ENCODE measurements around the gene OPCML. TPM values are rescaled to one million over a fixed set of nuclear protein-coding genes. Genes with fewer than 3 reads are reported as not detected.

The OPCML gene
- total and polyA plus RNA-seq, 7 donors: 0.01 to 0.80 (median 0.07) TPM; not detected in 4

DNA sequence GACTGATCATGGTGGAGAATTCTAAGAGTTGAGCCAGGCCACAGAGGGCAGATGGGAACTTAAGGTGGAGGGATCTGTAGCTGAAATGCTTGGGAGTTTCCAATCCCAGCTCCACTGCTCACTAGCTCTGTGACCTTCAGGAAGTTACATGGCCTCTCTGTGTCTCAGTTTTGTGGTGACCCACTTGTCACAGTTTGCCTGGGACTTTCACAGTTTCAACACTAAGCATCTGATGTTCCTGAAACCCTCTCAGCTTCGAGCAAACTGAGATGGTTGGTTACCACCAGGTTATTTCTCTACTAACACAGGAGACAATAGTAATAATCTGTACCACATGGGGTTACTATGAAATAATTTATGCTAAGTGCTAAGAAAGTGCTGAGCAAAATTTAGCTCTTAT lies 505.3 kb downstream of the OPCML start:
- 69 to 86% (median 84%) methylated on average over 1 of the region's 1 CpG for WGBS, 3 donors
- H3K36me3 ChIP-seq (ENCODE audit: insufficient read depth in 1 of 2, low read depth in 1 of 2): no peaks in the 10 kb centered on the region
- H3K27ac ChIP-seq: no peak overlapping the region
- no peak for TF ChIP-seq CTCF (IDR thresholded peaks at IDR 0.05)
- intact Hi-C loops (cut with DNase I): no loop called here
- no peaks in the 10 kb centered on the region for H3K4me1 ChIP-seq
- ATAC-seq: no peak
- no peak for DNase-seq
- H3K9me3 ChIP-seq: no peaks in the 10 kb centered on the region
- no peak overlapping the region for H3K4me3 ChIP-seq
- H3K27me3 ChIP-seq (ENCODE audit: insufficient read depth in 3 of 3, low read length in 2 of 3): no peaks in the 10 kb centered on the region

DNA sequence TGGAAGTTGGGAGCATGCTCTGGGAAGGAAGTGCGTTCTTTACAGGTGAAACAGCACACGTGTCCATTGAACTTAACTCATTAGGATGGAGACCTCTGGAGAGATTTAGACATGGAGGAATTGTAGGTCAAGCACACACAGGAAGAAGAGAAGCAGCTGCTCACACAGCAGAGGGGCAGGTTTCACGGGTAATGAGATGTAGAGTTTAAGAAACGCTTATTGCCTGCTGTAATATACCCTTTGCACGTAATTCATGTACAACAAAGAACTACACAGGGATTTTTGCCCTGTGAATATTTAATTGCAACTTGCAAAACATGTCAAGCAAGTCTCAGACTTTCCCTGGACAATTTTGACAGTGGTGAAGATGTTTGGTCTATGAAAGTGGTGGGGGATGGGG lies 508.0 kb downstream of the OPCML start:
- 43 to 60% (median 49%) methylated on average over 5 of the region's 5 CpGs for WGBS, 3 donors
- no peak overlapping the region for H3K4me3 ChIP-seq
- no peaks in the 10 kb centered on the region for H3K36me3 ChIP-seq (ENCODE audit: insufficient read depth in 1 of 2, low read depth in 1 of 2)
- no peak for DNase-seq
- H3K9me3 ChIP-seq: no peaks in the 10 kb centered on the region
- no peaks in the 10 kb centered on the region for H3K27me3 ChIP-seq (ENCODE audit: insufficient read depth in 3 of 3, low read length in 2 of 3)
- no peaks in the 10 kb centered on the region for H3K4me1 ChIP-seq
- intact Hi-C loops (cut with DNase I): no loop called here
- no peak for ATAC-seq
- no peak overlapping the region for H3K27ac ChIP-seq
- TF ChIP-seq CTCF (IDR thresholded peaks at IDR 0.05): no peak

DNA sequence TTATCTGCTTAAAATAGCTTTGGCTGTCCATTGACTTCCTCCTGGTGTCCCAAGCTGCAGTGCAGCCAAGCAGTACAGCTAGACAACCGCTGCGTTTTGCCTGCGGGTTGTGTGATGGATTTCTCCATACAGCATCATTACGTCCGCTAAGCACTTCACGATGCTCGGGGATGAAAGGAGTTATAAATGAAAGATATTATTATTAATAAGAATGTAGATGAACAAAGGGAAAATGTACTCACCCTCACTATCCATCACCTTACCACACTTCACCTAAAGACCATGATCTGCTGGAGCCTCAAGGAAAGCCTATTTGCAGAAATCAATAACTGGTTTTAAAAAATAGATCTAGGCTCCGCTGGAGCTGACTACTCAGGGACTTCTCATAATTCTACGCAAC lies 509.1 kb downstream of the OPCML start:
- no peaks in the 10 kb centered on the region for H3K27me3 ChIP-seq (ENCODE audit: insufficient read depth in 3 of 3, low read length in 2 of 3)
- TF ChIP-seq CTCF (IDR thresholded peaks at IDR 0.05): no peak
- no peaks in the 10 kb centered on the region for H3K4me1 ChIP-seq
- no peak overlapping the region for H3K4me3 ChIP-seq
- no peaks in the 10 kb centered on the region for H3K36me3 ChIP-seq (ENCODE audit: insufficient read depth in 1 of 2, low read depth in 1 of 2)
- H3K9me3 ChIP-seq: no peaks in the 10 kb centered on the region
- intact Hi-C loops (cut with DNase I): no loop called here
- no peak for DNase-seq
- no peak overlapping the region for H3K27ac ChIP-seq
- 87 to 93% (median 91%) methylated on average over 9 of the region's 9 CpGs for WGBS, 3 donors
- no peak for ATAC-seq

- TF ChIP-seq CTCF (IDR thresholded peaks at IDR 0.05): no peak
- Histone ChIP-seq H3K27ac (no peak overlapping the region), H3K9me3 (no peaks in the 10 kb centered on the region), H3K4me3 (no peak overlapping the region), H3K36me3 (ENCODE audit: insufficient read depth in 1 of 2, low read depth in 1 of 2) (no peaks in the 10 kb centered on the region), H3K27me3 (ENCODE audit: insufficient read depth in 3 of 3, low read length in 2 of 3) (no peaks in the 10 kb centered on the region), H3K4me1 (no peaks in the 10 kb centered on the region)
- intact Hi-C loops (cut with DNase I): no loop called here
- ATAC-seq (no peak), DNase-seq (no peak)
- 49 to 51% (median 50%) methylated on average over 7 of the region's 7 CpGs for WGBS, 3 donors
Observed at GRCh38 chr11:133021553-133021952, 510.7 kb downstream of the OPCML start.

GRCh38 chr11:133020372-133020714 lies 512.0 kb downstream of the OPCML start:
- ATAC-seq: no peak
- H3K36me3 ChIP-seq (ENCODE audit: insufficient read depth in 1 of 2, low read depth in 1 of 2): no peaks in the 10 kb centered on the region
- H3K4me3 ChIP-seq: no peak overlapping the region
- no peaks in the 10 kb centered on the region for H3K27me3 ChIP-seq (ENCODE audit: insufficient read depth in 3 of 3, low read length in 2 of 3)
- intact Hi-C loops (cut with DNase I): no loop called here
- H3K9me3 ChIP-seq: no peaks in the 10 kb centered on the region
- H3K27ac ChIP-seq: no peak overlapping the region
- 53 to 66% (median 57%) methylated on average over 1 of the region's 1 CpG for WGBS, 3 donors
- H3K4me1 ChIP-seq: no peaks in the 10 kb centered on the region
- no peak for TF ChIP-seq CTCF (IDR thresholded peaks at IDR 0.05)
- DNase-seq: no peak

Measured in psoas muscle (tissue), 8 donors.